K562 (cell line): ENCODE measurements around the gene TBCC. TPM values are rescaled to one million over a fixed set of nuclear protein-coding genes. Genes with fewer than 3 reads are reported as not detected.
A peak's percentile ranks its signal among the peaks of the same experiment; 100 is the strongest.

Experiments used
- ARID2 ChIP-seq: fragments of 450-650 bp; IDR thresholded peaks from 2 replicates; pipeline ENCODE4 v1.6.1; 2017; ENCODE audit warnings: antibody characterized with exemption, mild to moderate bottlenecking
- ASH1L ChIP-seq: fragments of 450-650 bp; IDR thresholded peaks from 2 replicates; pipeline ENCODE4 v1.6.1; 2018; ENCODE audit warnings: borderline replicate concordance, mild to moderate bottlenecking, low read depth; ENCODE audit not compliant: partially characterized antibody
- ATF6 ChIP-seq: sonication (generic); formaldehyde crosslinking; IDR thresholded peaks from 2 replicates; pipeline ENCODE4 v1.4.0; 2020; ENCODE audit warnings: mild to moderate bottlenecking, missing genetic modification reagents
- BCOR ChIP-seq: fragments of 450-650 bp; IDR thresholded peaks from 2 replicates; pipeline ENCODE4 v1.6.1; 2016
- CCNT2 ChIP-seq: IDR thresholded peaks from 2 replicates; pipeline ENCODE4 v1.6.1; 2011; ENCODE audit warnings: borderline replicate concordance, low read depth, mild to moderate bottlenecking, moderate library complexity, mixed read lengths, low read length; ENCODE audit not compliant: insufficient read length; ENCODE audit errors: extremely low read depth
- CHCHD3 ChIP-seq: fragments of 250-450 bp; sonication (Bioruptor Pico); IDR thresholded peaks from 2 replicates; pipeline ENCODE4 v2.1.2; 2022; ENCODE audit warnings: mild to moderate bottlenecking
- CTBP1 ChIP-seq: fragments of 450-650 bp; IDR thresholded peaks from 2 replicates; pipeline ENCODE4 v1.6.1; 2016; ENCODE audit warnings: borderline replicate concordance
- FOXJ3 ChIP-seq: sonication (generic); formaldehyde crosslinking; IDR thresholded peaks from 2 replicates; pipeline ENCODE4 v1.4.0; 2020; ENCODE audit warnings: mild to moderate bottlenecking, missing genetic modification reagents
- GATAD2A ChIP-seq: fragments of 450-650 bp; IDR thresholded peaks from 2 replicates; pipeline ENCODE4 v1.6.1; 2017
- HBP1 ChIP-seq: fragments of 450-650 bp; formaldehyde crosslinking; IDR thresholded peaks from 2 replicates; pipeline ENCODE4 v1.4.0; 2022; ENCODE audit warnings: missing genetic modification characterization
- HNRNPL ChIP-seq: fragments of 200-400 bp; formaldehyde crosslinking; IDR thresholded peaks from 2 replicates; pipeline ENCODE4 v1.6.1; 2017; ENCODE audit warnings: low read depth, mild to moderate bottlenecking, low read length
- HSF4 ChIP-seq: fragments of 250-450 bp; sonication (Bioruptor Pico); IDR thresholded peaks from 2 replicates; pipeline ENCODE4 v2.1.2; 2022; ENCODE audit warnings: mild to moderate bottlenecking, moderate library complexity, borderline replicate concordance
- ILK ChIP-seq: fragments of 450-650 bp; IDR thresholded peaks from 2 replicates; pipeline ENCODE4 v1.6.1; 2016; ENCODE audit warnings: missing genetic modification characterization, low read depth, mild to moderate bottlenecking, missing compliant biosample characterization, moderate library complexity, borderline replicate concordance
- KLF6 ChIP-seq: fragments of 250-450 bp; sonication (Bioruptor Pico); IDR thresholded peaks from 2 replicates; pipeline ENCODE4 v1.4.0; 2020; ENCODE audit warnings: mild to moderate bottlenecking, moderate library complexity, borderline replicate concordance
- PCBP1 ChIP-seq: fragments of 200-400 bp; formaldehyde crosslinking; IDR thresholded peaks from 2 replicates; pipeline ENCODE4 v1.6.1; 2018; ENCODE audit warnings: mild to moderate bottlenecking, low read depth, low read length; ENCODE audit not compliant: poor library complexity, severe bottlenecking
- RBFOX2 ChIP-seq: fragments of 200-400 bp; formaldehyde crosslinking; IDR thresholded peaks from 2 replicates; pipeline ENCODE4 v1.6.1; 2017; ENCODE audit warnings: low read depth, mild to moderate bottlenecking, low read length, moderate library complexity
- SOX6 ChIP-seq: fragments of 450-650 bp; IDR thresholded peaks from 2 replicates; pipeline ENCODE4 v1.6.1; 2014; ENCODE audit warnings: mild to moderate bottlenecking
- TAF9B ChIP-seq: fragments of 450-650 bp; IDR thresholded peaks from 2 replicates; pipeline ENCODE4 v1.6.1; 2018; ENCODE audit warnings: mild to moderate bottlenecking; ENCODE audit not compliant: partially characterized antibody
- TFAM ChIP-seq: fragments of 250-450 bp; sonication (Bioruptor Pico); conservative IDR thresholded peaks from 2 replicates; pipeline ENCODE4 v1.5.0; 2021; ENCODE audit warnings: mild to moderate bottlenecking, moderate library complexity
- ZMIZ1 ChIP-seq, 2 experiments: fragments of 150-350 bp in 1 of 2; IDR thresholded peaks; 2 replicates each; pipeline ENCODE4 v1.6.1; 2012 to 2016; ENCODE audit warnings: low read depth in 2 of 2, low read length in 2 of 2, mild to moderate bottlenecking in 1 of 2, moderate library complexity in 1 of 2
- ZNF140 ChIP-seq: fragments of 250-450 bp; sonication (Bioruptor Pico); IDR thresholded peaks from 2 replicates; pipeline ENCODE4 v1.8.0; 2021; ENCODE audit warnings: moderate library complexity, mild to moderate bottlenecking, inconsistent platforms
- polyA plus RNA-seq, 8 experiments: library from polyadenylated mRNA; depleted of rRNA in 4 of 8; stranded (reverse) in 5 of 8; unstranded in 3 of 8; fragments of >200 nt; fragmentation: Nextera tagmentation in 2 of 8; fragmentation: Illumina TruSeq in 1 of 8; extraction: Ambion mirVana in 2 of 8; extraction: Trizol in 1 of 8; gene quantifications; 2 replicates each; pipeline versions ENCODE4 v1.2.1 to v1.2.3, GENCODE V29; 2011 to 2014; ENCODE audit warnings: inconsistent platforms in 1 of 8, missing spikeins in 1 of 8
- total RNA-seq, 7 experiments: library from RNA; depleted of rRNA in 6 of 7; stranded (reverse); fragments of >200 nt in 6 of 7; fragmentation: Illumina TruSeq in 2 of 7; extraction: Trizol in 2 of 7; gene quantifications; 2 replicates each; pipeline versions ENCODE4 v1.2.1 to v1.2.3, GENCODE V29; 2011 to 2021; ENCODE audit warnings: low replicate concordance in 1 of 7

TBCC gene
- total and polyA plus RNA-seq, 9 of the 15 experiments (the other 6 are each of a cell fraction or from before 2014, with no cell fraction given): 2.8 to 34.1 (median 23.3) TPM

GRCh38 chr6:42746463-42747391, 824 bp upstream of the TBCC start (continued):
- TF ChIP-seq RBFOX2 (peak; percentile 93), CCNT2 (peak; percentile 64), TAF9B (peak; percentile 23), HNRNPL (peak; percentile 21; the same call in 1 of the 2 replicates), ZNF140 (CRISPR knock-in tag) (no peak), HSF4 (no peak), GATAD2A (peak; percentile 10; the same call in 1 of the 2 replicates), KLF6 (peak; percentile 86; the same call in 1 of the 2 replicates), ARID2 (no peak), CTBP1 (peak; percentile 38; the same call in 1 of the 2 replicates), CHCHD3 (CRISPR knock-in tag) (0 out of 2 replicates have a peak, but pooled peaks have one; percentile 52), TFAM (CRISPR knock-in tag) (no peak), FOXJ3 (CRISPR knock-in tag) (no peak), ILK (no peak), PCBP1 (no peak), ZMIZ1 (IDR thresholded peaks at IDR 0.05; ENCODE audit: low read depth in 2 of 2, low read length in 2 of 2) (0 out of 4 replicates have a peak, but pooled peaks of 1 of the 2 experiments have one; percentile 37), SOX6 (no peak; the same call in 1 of the 2 replicates), BCOR (no peak), ATF6 (no peak), ASH1L (no peak), HBP1 (CRISPR knock-in tag) (0 out of 2 replicates have a peak, but pooled peaks have one; percentile 2)
